ENCODE data around the gene FAAP20. TPM values are rescaled to one million over a fixed set of nuclear protein-coding genes. Genes with fewer than 3 reads are reported as not detected.

The FAAP20 gene
- total and polyA plus RNA-seq, 2 of the 8 experiments (the other 6 are each of a cell fraction or from before 2014, with no cell fraction given): 58.4 to 99.8 TPM

GRCh38 chr1:2144501-2145090 is 50.0 kb downstream of the FAAP20 start (continued):
- TF ChIP-seq, protein P1, sequence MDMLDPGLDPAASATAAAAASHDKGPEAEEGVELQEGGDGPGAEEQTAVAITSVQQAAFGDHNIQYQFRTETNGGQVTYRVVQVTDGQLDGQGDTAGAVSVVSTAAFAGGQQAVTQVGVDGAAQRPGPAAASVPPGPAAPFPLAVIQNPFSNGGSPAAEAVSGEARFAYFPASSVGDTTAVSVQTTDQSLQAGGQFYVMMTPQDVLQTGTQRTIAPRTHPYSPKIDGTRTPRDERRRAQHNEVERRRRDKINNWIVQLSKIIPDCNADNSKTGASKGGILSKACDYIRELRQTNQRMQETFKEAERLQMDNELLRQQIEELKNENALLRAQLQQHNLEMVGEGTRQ (IDR thresholded peaks at IDR 0.05; ENCODE audit: low read length): no peak
- no peak for TF ChIP-seq NRF1 (IDR thresholded peaks at IDR 0.05; ENCODE audit: low read depth, low read length)
- no peak for TF ChIP-seq SAP30 (IDR thresholded peaks at IDR 0.05; ENCODE audit: insufficient read depth, insufficient replicate concordance, low read length)

Data from H1 (cell line).